HCT116 (cell line): Measurements from ENCODE around the gene UGT2B15.
"Not testable (repeated sequence)": the region's sequence is repeated elsewhere in the genome, so short reads cannot be mapped to it uniquely, and the experiment has no call there.

Source experiments
- CBX3 ChIP-seq: IDR thresholded peaks from 2 replicates; pipeline ENCODE4 v1.6.1; 2012; ENCODE audit warnings: low read depth
- CTCF ChIP-seq, 3 experiments: fragments of 200-600 bp in 1 of 3; sonication (generic) in 1 of 3; IDR thresholded peaks in 2 of 3; conservative IDR thresholded peaks in 1 of 3; 2 replicates each; pipeline ENCODE4 v1.5.1; 2012 to 2017; ENCODE audit warnings: low read depth in 2 of 3, low read length in 2 of 3, antibody characterized with exemption in 1 of 3, borderline replicate concordance in 1 of 3, control low read depth in 1 of 3, mild to moderate bottlenecking in 1 of 3, mixed read lengths in 1 of 3, mixed run types in 1 of 3, moderate library complexity in 1 of 3; ENCODE audit not compliant: insufficient read depth in 1 of 3
- POLR2A ChIP-seq: IDR thresholded peaks from 2 replicates; pipeline ENCODE4 v1.7.0; 2011; ENCODE audit warnings: borderline replicate concordance; ENCODE audit not compliant: insufficient read depth, insufficient read length; ENCODE audit errors: extremely low read depth
- POLR2AphosphoS5 ChIP-seq: IDR thresholded peaks from 2 replicates; pipeline ENCODE4 v1.6.1; 2011; ENCODE audit warnings: mild to moderate bottlenecking, low read depth, low read length, moderate library complexity
- SIN3A ChIP-seq: IDR thresholded peaks from 2 replicates; pipeline ENCODE4 v1.6.1; 2012; ENCODE audit warnings: low read depth
- TF ChIP-seq, protein P1 (sequence below): IDR thresholded peaks from 2 replicates; pipeline ENCODE4 v1.6.1; 2012

- TF ChIP-seq POLR2AphosphoS5; CBX3; POLR2A; CTCF (IDR thresholded peaks at IDR 0.05 in 2 of 3, conservative IDR thresholded peaks at IDR 0.05 in 1 of 3; ENCODE audit: borderline replicate concordance in 1 of 3, insufficient read depth in 1 of 3, low read depth in 2 of 3, low read length in 2 of 3); SIN3A: not testable (repeated sequence)
- TF ChIP-seq, protein P1, sequence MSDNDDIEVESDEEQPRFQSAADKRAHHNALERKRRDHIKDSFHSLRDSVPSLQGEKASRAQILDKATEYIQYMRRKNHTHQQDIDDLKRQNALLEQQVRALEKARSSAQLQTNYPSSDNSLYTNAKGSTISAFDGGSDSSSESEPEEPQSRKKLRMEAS = not testable (repeated sequence)
These were observed 32.7 kb upstream of the UGT2B15 start for GRCh38 chr4:68703168-68703567.
